Keratinocyte (primary cell): ENCODE measurements around the gene WDR77.

ENCODE experiments used
- CTCF ChIP-seq, 3 experiments: IDR thresholded peaks in 1 of 3; conservative IDR thresholded peaks in 1 of 3; optimal IDR thresholded peaks in 1 of 3; 2 replicates in 2 of 3; 3 replicates in 1 of 3; pipeline versions ENCODE3 to v1.5.1; 2011; ENCODE audit warnings: low read length in 3 of 3, mild to moderate bottlenecking in 3 of 3, moderate library complexity in 2 of 3, control low read depth in 1 of 3, inconsistent platforms in 1 of 3; ENCODE audit not compliant: insufficient read depth in 2 of 3; ENCODE audit errors: extremely low read depth in 1 of 3
- EZH2 ChIP-seq: IDR thresholded peaks from one replicate; pipeline ENCODE4 v1.6.1; 2012; ENCODE audit warnings: inconsistent platforms, mild to moderate bottlenecking, low read length, moderate library complexity

- TF ChIP-seq CTCF (optimal IDR thresholded peaks at IDR 0.05 in 1 of 3, IDR thresholded peaks at IDR 0.05 in 1 of 3, conservative IDR thresholded peaks at IDR 0.05 in 1 of 3; ENCODE audit: extremely low read depth in 1 of 3, insufficient read depth in 2 of 3, low read length in 3 of 3), result no peak
- TF ChIP-seq EZH2, result no peak
Measured at GRCh38 chr1:111475701-111476100, 26.6 kb upstream of the WDR77 start.
